DOHH2 (cell line): ENCODE data around the gene CDKN2C.

ENCODE experiments used
- CTCF ChIP-seq: fragments of 200-600 bp; sonication (generic); IDR thresholded peaks from one replicate; pipeline ENCODE4 v1.5.1; 2014; ENCODE audit warnings: antibody characterized with exemption, mild to moderate bottlenecking, low read depth, low read length; ENCODE audit not compliant: poor library complexity, severe bottlenecking
- EZH2phosphoT487 ChIP-seq: fragments of 200-600 bp; sonication (generic); IDR thresholded peaks from 2 replicates; pipeline ENCODE4 v1.6.1; 2017; ENCODE audit warnings: borderline replicate concordance, mild to moderate bottlenecking, antibody characterized with exemption, low read length, moderate library complexity, mixed read lengths

- TF ChIP-seq EZH2phosphoT487, result no peak
- no peak for TF ChIP-seq CTCF
Observed at GRCh38 chr1:50976111-50976889, 6.3 kb downstream of the CDKN2C start.
